Inflammatory macrophage (primary cell): ENCODE data around the gene PADI2.
A peak's percentile ranks its signal among the peaks of the same experiment; 100 is the strongest.

Experiments
- DNase-seq, 2 donors: peaks; one replicate each; pipeline ENCODE4 v3.0.0-alpha.2; 2020 to 2022
- total RNA-seq, 18 experiments: gene quantifications; one replicate each; lab custom pipeline; 2026; ENCODE audit warnings: mixed read lengths in 6 of 18, inconsistent platforms in 2 of 18; lab: John Stamatoyannopoulos, UW

Gene PADI2
- 10.6 to 74.7 (median 19.8) reads per million in 18 experiments for total RNA-seq

DNA sequence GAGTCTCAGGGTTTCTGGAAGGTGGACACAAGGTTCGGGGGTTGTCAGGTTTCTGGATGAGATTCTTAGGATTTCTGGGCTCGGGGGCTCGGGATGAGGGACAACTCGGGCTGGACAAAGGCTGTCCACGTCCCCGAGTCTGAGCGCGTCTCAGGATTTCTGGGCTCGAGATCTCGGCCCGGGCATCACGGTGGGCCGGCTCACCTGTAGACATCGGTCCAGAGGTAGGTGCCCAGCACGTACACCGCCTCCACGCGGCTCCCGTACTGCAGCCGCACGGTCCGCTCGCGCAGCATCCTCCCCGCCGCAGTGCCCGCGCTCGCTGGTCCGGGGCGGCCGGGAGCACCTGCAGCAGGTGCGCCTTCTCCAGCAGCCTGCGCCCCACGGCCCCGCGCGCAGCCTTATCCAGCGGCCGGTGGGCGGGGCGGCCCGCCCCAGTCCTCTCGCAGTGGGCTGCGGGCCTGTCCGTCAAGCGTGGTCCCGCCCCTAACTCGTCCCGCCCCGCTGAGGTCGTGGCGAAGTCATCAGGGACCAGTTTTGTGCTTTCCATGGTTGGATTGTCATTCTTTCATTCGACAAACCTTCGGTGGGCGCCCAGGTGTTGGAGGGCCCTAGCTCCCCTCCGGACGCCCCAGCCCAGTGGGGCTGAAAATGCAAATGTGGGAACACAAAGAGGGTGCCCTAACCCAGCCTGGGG lies at the start of gene PADI2:
Gene PADI2 (minus strand): TSS at position 376 of the 697 bp plus-strand sequence. CDS start 80 bp downstream, at position 296.
- DNase-seq, result peak; percentile 70 to 81

DNA sequence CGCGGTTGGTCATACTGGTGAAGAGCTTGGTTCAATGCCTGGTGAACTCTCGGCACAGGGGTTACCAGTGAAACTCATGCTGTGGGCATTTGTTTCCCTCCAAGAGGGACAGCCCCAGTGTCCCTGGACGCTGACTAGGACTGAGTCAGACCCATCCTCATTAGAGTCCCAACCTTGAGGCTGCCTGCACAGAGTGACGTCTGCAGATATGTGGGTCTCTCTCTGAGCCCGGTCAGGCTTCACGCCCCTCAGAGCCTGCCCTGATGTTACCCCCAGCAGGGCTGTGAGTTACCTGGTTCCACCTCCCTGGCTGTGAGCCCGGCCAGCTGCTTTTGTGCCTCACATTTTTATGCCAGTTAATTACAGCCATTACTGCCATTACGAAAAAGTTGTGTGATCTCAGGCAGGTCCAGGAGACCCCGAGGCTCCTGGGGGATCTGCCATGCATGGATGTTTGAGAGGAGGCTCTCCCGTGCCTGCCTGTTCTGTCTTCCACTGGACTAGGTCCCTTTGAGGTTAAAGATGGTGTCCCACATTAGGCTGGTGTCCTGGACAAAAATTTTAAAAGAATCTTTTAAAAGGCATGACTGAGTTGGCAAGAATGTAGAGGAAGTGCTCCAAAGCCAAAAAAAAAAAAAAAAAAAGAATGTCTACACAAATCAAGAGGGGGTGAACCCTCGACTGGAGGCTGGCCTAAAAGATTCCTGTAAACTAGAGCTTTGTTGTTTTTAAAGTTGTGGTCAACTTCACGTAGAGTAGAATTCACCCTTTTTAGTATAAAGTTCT lies 49.0 kb upstream of the PADI2 start:
- no peak for DNase-seq

DNA sequence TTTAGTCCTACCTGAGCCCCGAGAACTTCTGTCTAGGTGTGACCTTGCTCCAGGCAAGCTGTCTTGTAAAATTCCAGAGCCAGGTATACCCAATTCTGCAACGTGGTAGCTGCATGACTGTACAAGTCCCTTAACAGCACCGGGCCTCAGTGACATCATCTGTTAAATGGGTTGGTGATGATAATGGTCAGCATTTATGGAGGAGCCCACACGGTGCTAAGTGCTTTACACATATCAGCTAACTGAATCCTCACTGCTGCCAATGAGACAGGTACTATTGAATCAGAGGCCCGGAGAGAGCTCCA lies 48.5 kb upstream of the PADI2 start:
- no peak for DNase-seq

DNA sequence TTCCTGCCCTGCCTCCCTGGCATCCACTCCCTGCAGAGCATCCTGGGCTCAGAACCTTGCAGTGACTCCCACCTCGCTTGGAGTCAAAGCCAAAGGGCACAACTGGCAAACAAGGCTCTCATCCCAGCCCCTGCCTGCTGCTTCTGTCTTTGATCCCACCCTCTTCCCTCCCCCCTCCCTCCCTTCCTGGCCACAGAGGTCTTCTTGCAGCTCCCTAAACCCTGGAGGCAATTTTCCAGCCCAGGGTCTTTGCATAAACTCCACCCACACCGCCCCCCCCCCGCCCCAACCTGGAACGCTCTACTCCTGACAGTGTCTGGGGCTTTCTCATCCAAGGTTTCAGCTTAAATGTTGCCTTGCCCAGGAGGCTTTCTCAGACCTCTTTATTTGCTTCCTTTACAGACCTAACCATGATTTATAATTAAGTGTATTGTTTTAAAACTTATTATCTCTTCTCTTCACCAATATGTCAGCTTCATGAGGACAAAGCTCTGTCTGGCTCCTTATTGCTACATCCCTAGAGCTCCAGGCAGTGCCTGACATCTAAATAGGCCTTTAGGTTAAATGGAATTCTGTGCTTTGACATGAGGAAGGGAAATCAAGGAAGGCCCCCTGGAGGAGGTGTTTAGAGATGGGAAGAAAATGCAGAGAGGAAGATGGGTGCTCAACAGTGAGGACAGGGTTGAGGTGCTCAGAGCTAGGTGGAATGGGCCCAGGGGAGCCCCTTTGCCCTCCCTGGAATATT lies 48.0 kb upstream of the PADI2 start:
- DNase-seq, result no peak

DNA sequence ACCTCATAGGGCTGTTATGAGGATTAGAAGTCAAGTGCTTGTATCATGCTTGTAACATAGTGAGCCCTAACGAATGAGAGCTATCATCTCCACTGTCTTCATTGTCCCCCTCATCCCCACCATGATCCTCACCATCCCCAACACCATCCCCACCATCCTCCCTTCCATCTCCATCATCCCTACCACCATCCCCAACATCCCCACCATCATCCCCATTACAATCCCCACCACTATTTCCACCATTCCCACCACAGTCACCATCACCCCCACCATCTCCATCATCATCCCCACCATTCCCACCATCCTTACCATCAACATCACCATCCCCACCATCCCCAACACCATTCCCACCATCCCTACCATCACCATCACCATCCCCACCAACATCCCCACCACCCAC lies 46.6 kb upstream of the PADI2 start:
- no peak for DNase-seq

DNA sequence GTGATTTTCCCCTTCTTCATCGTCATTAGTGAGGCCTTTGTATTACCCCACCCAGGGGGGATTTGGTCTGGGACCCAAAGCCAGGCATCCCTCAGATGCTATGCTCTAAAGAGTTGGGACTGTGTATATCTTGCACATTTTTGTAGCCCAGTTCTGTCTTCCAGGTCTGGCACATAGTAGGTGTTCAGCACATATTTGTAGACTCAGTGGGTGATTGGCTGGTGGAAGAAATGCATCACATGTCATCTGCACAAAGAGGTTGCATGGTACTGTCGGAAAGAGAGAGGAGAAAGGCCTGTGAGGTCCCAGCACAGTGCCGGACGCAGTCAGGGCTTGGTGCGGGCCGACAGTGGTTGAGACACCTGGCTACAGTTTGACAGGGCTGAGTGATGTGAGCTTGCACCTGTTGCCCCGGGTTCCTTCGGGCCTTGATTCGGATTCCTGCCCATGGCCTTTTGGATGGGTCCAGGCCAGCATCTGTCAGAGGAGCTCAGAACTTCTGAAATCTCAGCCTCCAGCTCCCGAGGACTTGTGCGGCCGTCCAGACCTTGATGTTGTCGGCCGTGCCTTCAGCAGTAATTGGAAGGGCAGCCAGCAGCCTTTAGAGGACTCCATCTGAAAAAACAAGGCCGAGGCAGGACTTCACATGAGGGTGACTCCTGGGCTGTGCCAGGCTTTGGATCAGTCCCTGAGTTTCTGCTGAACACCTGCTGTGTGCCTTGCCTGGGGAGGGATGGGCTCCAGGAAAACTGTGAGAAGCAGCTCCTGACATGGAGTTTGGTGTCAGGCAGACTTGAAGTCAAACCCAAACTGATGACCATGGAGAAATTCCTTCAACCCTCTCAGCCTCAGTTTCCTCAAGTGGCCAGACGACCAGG lies 44.8 kb upstream of the PADI2 start:
- no peak for DNase-seq

DNA sequence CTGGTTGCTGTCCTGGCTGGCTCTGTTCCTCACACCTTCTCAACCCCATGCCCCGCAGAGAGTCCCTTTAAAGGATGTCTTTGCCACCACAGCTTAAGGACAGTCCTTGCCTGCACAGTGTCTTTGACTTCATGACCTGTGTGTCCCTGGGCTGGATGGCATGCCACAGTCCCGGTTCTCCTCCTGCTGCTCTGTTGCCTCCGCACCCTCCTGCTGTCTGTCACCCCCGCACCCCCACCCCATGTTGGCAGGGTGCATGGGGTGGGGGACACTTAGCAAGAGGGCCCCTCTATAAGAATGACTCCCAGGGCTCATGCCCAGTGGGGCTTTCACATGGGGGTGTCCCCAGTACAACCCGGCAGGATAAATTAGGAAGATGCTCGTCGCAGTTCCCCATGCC lies 44.1 kb upstream of the PADI2 start:
- DNase-seq, result no peak

DNA sequence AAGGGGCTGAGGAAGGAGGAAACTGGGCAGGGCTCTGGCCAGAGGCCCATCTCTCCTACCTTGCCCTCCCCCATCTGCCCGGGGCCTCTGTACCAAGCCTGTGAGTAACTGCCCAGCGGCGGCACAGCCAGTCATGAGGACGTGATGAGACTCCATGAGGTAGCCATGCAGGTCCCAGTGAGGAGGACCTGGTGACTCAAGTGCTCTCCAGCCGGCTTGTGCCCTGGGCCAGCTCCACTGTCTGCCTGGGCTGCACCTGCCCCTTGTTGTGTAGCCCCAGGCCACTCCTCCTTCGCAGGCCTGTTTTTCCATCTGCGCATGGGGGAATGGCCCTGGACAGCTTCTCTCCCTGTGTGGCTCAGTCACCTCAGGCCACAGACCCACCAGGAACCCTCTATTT lies 43.7 kb upstream of the PADI2 start:
- DNase-seq, result no peak

- DNase-seq, result no peak
Measured at GRCh38 chr1:17161926-17162800, 42.9 kb upstream of the PADI2 start.

GRCh38 chr1:17161137-17161740 lies 42.0 kb upstream of the PADI2 start:
- peak; percentile 48 to 56 for DNase-seq

GRCh38 chr1:17158961-17159360 lies 39.7 kb upstream of the PADI2 start:
- DNase-seq, result no peak

DNA sequence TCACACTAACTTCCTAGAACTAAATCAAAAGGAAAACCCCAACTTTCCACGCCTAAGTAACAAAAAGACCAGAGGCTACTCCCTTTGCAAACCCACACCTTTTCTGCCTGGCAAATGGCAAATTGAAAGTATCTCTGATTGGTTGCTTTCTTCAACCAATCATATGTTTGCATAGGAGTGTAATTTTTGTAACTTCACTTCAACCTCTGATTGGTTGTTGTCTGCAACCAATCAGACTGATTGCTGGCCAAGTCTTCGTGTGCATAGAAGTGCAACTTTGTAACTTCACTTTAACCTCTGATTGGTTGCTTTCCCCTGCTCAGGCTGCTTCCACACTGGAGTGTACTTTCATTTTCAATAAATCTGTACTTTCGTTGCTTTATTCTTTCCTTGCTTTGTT lies 36.9 kb upstream of the PADI2 start:
- DNase-seq, result no peak

GRCh38 chr1:17155257-17155920 lies 36.1 kb upstream of the PADI2 start:
- DNase-seq, result no peak

DNA sequence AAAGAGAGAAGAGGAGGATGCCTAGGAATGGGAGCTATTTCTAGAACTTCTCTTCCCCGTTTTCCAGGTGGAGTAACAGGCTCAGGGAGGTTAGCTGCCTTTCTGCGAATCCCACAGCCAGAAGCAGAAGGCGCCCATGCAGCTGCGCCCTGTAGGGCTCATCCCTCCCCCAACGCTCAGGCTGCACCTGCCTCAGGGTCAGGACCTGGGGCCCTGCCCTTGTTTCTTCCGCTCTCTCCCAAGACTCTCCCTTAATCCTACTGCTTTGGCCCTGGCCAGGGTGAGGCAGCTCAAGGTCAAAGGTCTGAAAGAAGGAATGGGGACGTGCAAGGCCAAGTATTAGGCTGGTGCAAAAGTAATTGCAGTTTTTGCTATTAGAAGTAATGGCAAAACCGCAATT lies 30.5 kb upstream of the PADI2 start:
- DNase-seq, result no peak

GRCh38 chr1:17148950-17149608 lies 29.8 kb upstream of the PADI2 start:
- DNase-seq, result no peak

- no peak for DNase-seq
Measured at GRCh38 chr1:17145648-17146047, 26.4 kb upstream of the PADI2 start.

- DNase-seq, result no peak
Measured at GRCh38 chr1:17143760-17144159, 24.5 kb upstream of the PADI2 start.

DNA sequence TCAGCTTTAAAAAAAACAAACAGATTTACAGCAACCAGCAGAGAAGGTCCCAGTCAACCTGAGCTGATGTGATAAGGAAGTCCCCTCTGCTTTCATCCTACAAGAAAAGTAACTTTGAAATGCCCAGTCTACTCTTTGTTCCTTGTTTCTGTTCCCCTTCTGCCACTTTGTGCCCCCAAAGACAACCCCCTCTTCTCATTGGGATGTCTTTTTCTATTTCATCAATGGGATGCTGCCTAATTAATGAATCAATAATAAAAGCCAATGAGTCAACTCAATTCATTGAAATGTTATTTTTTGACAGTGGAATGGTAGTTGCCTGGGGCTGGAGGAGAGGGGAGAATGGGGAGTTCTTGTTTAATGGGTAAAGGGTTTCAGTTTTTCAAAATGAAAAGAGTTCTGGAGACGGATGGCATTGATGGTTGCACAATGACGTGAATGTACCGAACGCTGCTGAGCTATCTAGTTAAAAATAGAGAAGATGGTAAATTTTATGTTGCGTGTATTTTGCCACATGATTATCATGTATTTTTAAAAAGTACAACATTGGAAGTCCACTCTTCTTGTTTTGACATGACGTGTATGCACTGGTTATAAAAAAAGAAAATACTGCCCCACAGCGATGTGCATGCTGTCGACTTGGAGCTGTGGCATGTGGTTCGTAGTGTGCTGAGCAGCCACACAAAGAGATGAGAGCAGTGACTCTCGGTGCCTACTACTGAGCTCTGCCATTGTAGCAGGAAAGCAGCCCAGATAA lies 22.4 kb upstream of the PADI2 start:
- DNase-seq, result peak; percentile 69 to 71

GRCh38 chr1:17140279-17140678 lies 21.0 kb upstream of the PADI2 start:
- DNase-seq, result peak in 1 of 2 donors; percentile 33
